GM23338 (cell line): ENCODE results near the gene TXNRD3. TPM values are rescaled to one million over a fixed set of nuclear protein-coding genes. Genes with fewer than 3 reads are reported as not detected.

ENCODE experiments used
- ATAC-seq: fragments of 200-7000 bp; cut with Tn5 transposase; 3 replicates; pipeline ENCODE4 v1.9.1; 2020
- DNase-seq: peaks from one replicate; pipeline ENCODE4 v3.0.0-alpha.2; 2015; ENCODE audit warnings: low spot score
- H2AFZ ChIP-seq: fragments of 200-600 bp; sonication (generic); 2 replicates; pipeline ENCODE4 v1.8.0; 2016; ENCODE audit warnings: antibody characterized with exemption, mild to moderate bottlenecking, moderate library complexity
- H3F3A ChIP-seq: fragments of 200-600 bp; sonication (generic); replicated peaks from 2 replicates; pipeline ENCODE4 v1.8.0; 2017; ENCODE audit warnings: antibody characterized with exemption, mixed run types, low read depth
- H3K27ac ChIP-seq: fragments of 200-600 bp; sonication (generic); 2 replicates; pipeline ENCODE4 v1.6.1; 2016; ENCODE audit warnings: low read depth
- H3K27me3 ChIP-seq: fragments of 200-600 bp; sonication (generic); 2 replicates; pipeline ENCODE4 v1.8.0; 2016; ENCODE audit warnings: mild to moderate bottlenecking, mixed run types, moderate library complexity; ENCODE audit not compliant: insufficient read depth
- H3K36me3 ChIP-seq: fragments of 200-600 bp; sonication (generic); 2 replicates; pipeline ENCODE4 v1.8.0; 2016; ENCODE audit warnings: mild to moderate bottlenecking; ENCODE audit not compliant: insufficient read depth
- H3K4me1 ChIP-seq: fragments of 200-600 bp; sonication (generic); 2 replicates; pipeline ENCODE4 v1.8.0; 2016; ENCODE audit warnings: mild to moderate bottlenecking, moderate library complexity; ENCODE audit not compliant: insufficient read depth
- H3K4me2 ChIP-seq: fragments of 200-600 bp; sonication (generic); 2 replicates; pipeline ENCODE4 v1.7.1; 2017; ENCODE audit warnings: mixed run types
- H3K4me3 ChIP-seq: fragments of 200-600 bp; sonication (generic); 2 replicates; pipeline ENCODE4 v1.6.1; 2016; ENCODE audit warnings: mixed run types
- H3K79me2 ChIP-seq: fragments of 200-600 bp; sonication (generic); replicated peaks from 2 replicates; pipeline ENCODE4 v1.8.0; 2017; ENCODE audit warnings: mild to moderate bottlenecking; ENCODE audit not compliant: insufficient read depth
- H3K9me2 ChIP-seq: fragments of 200-600 bp; sonication (generic); 2 replicates; pipeline ENCODE4 v1.8.0; 2017; ENCODE audit not compliant: insufficient read depth
- H4K20me1 ChIP-seq: fragments of 200-600 bp; sonication (generic); replicated peaks from 2 replicates; pipeline ENCODE4 v1.8.0; 2017; ENCODE audit warnings: mild to moderate bottlenecking; ENCODE audit not compliant: insufficient read depth
- H3K27ac Mint-ChIP-seq: 2 replicates; pipeline ENCODE4 v1.8.0; 2020; ENCODE audit warnings: inconsistent platforms, mild to moderate bottlenecking, moderate library complexity, mixed read lengths
- H3K27me3 Mint-ChIP-seq: 3 replicates; pipeline ENCODE4 v1.8.0; 2022; ENCODE audit warnings: low read depth, mild to moderate bottlenecking, moderate library complexity, mixed read lengths, inconsistent platforms; ENCODE audit not compliant: insufficient read depth, poor library complexity
- H3K36me3 Mint-ChIP-seq: 3 replicates; pipeline ENCODE4 v1.8.0; 2021; ENCODE audit warnings: low read depth, mild to moderate bottlenecking, inconsistent platforms, moderate library complexity, mixed read lengths
- H3K4me1 Mint-ChIP-seq: 3 replicates; pipeline ENCODE4 v1.8.0; 2020; ENCODE audit warnings: mild to moderate bottlenecking, inconsistent platforms, mixed read lengths
- H3K4me3 Mint-ChIP-seq: 3 replicates; pipeline ENCODE4 v1.8.0; 2021; ENCODE audit warnings: moderate library complexity, mild to moderate bottlenecking, inconsistent platforms, mixed read lengths
- H3K9me3 Mint-ChIP-seq: 3 replicates; pipeline ENCODE4 v1.8.0; 2020; ENCODE audit warnings: moderate library complexity, mild to moderate bottlenecking, inconsistent platforms, mixed read lengths
- CREB1 ChIP-seq: fragments of 250-450 bp; sonication (Bioruptor Pico); IDR thresholded peaks from 2 replicates; pipeline ENCODE4 v1.5.0; 2020; ENCODE audit warnings: low read depth, mild to moderate bottlenecking, moderate library complexity
- CTCF ChIP-seq, 2 experiments: fragments of 200-600 bp in 1 of 2; sonication (generic) in 1 of 2; conservative IDR thresholded peaks; 2 replicates each; pipeline versions ENCODE4 v1.5.1 to v1.6.1; 2016 to 2017; ENCODE audit warnings: antibody characterized with exemption in 2 of 2, low read depth in 2 of 2, mild to moderate bottlenecking in 2 of 2, moderate library complexity in 1 of 2
- ETS1 ChIP-seq: IDR thresholded peaks from 2 replicates; pipeline ENCODE4 v1.6.1; 2016; ENCODE audit warnings: antibody characterized with exemption
- EZH2phosphoT487 ChIP-seq: fragments of 200-600 bp; sonication (generic); IDR thresholded peaks from one replicate; pipeline ENCODE4 v1.8.1; 2018; ENCODE audit warnings: antibody characterized with exemption; ENCODE audit not compliant: unreplicated experiment
- JUNB ChIP-seq: IDR thresholded peaks from one replicate; pipeline ENCODE4 v1.6.1; 2016; ENCODE audit warnings: antibody characterized with exemption; ENCODE audit not compliant: unreplicated experiment
- POLR2AphosphoS5 ChIP-seq: IDR thresholded peaks from 2 replicates; pipeline ENCODE4 v1.6.1; 2016; ENCODE audit warnings: antibody characterized with exemption, low read depth
- REST ChIP-seq: IDR thresholded peaks from one replicate; pipeline ENCODE4 v1.6.1; 2018; ENCODE audit warnings: antibody characterized with exemption; ENCODE audit not compliant: unreplicated experiment
- STAT1 ChIP-seq: IDR thresholded peaks from one replicate; pipeline ENCODE4 v1.6.1; 2016; ENCODE audit warnings: antibody characterized with exemption; ENCODE audit not compliant: unreplicated experiment
- ZNF114 ChIP-seq: fragments of 250-450 bp; sonication (Bioruptor Pico); IDR thresholded peaks from 2 replicates; pipeline ENCODE4 v1.5.0; 2020; ENCODE audit warnings: mild to moderate bottlenecking, moderate library complexity
- ZNF331 ChIP-seq: fragments of 250-450 bp; sonication (Bioruptor Pico); IDR thresholded peaks from 2 replicates; pipeline ENCODE4 v1.5.0; 2020; ENCODE audit warnings: low read depth, mild to moderate bottlenecking, moderate library complexity
- polyA plus RNA-seq: library from polyadenylated mRNA; unstranded; fragments of >200 nt; fragmentation: Nextera tagmentation; extraction: Ambion mirVana; gene quantifications from 2 replicates; pipeline ENCODE4 v1.2.1, GENCODE V29; 2016
- total RNA-seq: library from RNA; depleted of rRNA; stranded (reverse); fragments of >200 nt; shearing (Covaris generic); gene quantifications from 2 replicates; pipeline ENCODE4 v1.2.3, GENCODE V29; 2014

Gene TXNRD3
- total and polyA plus RNA-seq, 2 experiments from 2014 or later, result 3.0 to 4.1 TPM

GRCh38 chr3:126680667-126681055 lies 25.7 kb upstream of the TXNRD3 start:
- H2AFZ ChIP-seq, result no peak overlapping the region
- no peaks in the 10 kb centered on the region for H3K36me3 ChIP-seq
- H3K4me1 ChIP-seq, result peaks cover 11% of the 10 kb centered on the region
- ATAC-seq (no peak), DNase-seq (no peak)
- Mint-ChIP-seq H3K9me3 (no peaks in the 10 kb centered on the region), H3K36me3 (no peaks in the 10 kb centered on the region), H3K4me3 (no peak overlapping the region), H3K4me1 (peaks cover 32% of the 10 kb centered on the region), H3K27me3 (peaks cover 20% of the 10 kb centered on the region), H3K27ac (no peak overlapping the region)
- no peaks in the 10 kb centered on the region for H3K9me2 ChIP-seq
- H3K27me3 ChIP-seq, result peaks cover 22% of the 10 kb centered on the region
- H4K20me1 ChIP-seq, result no peaks in the 10 kb centered on the region
- H3K4me3 ChIP-seq, result no peak overlapping the region
- no peaks in the 10 kb centered on the region for H3K79me2 ChIP-seq
- H3F3A ChIP-seq, result no peaks in the 10 kb centered on the region
- no peak for TF ChIP-seq CREB1 (CRISPR knock-in tag)
- TF ChIP-seq CTCF (conservative IDR thresholded peaks at IDR 0.05; ENCODE audit: low read depth in 2 of 2), result no peak
- TF ChIP-seq JUNB, result no peak
- no peak for TF ChIP-seq ETS1
- no peak for TF ChIP-seq STAT1
- no peak for TF ChIP-seq REST
- TF ChIP-seq ZNF331 (CRISPR knock-in tag), result no peak
- TF ChIP-seq ZNF114 (CRISPR knock-in tag), result no peak
- TF ChIP-seq EZH2phosphoT487, result no peak
- no peak for TF ChIP-seq POLR2AphosphoS5
- H3K27ac ChIP-seq, result no peak overlapping the region
- no peak overlapping the region for H3K4me2 ChIP-seq
